ENCODE measurements around the gene SLC16A13.
"Not testable (repeated sequence)": the region's sequence is repeated elsewhere in the genome, so short reads cannot be mapped to it uniquely, and the experiment has no call there.

The SLC16A13 gene, protein sequence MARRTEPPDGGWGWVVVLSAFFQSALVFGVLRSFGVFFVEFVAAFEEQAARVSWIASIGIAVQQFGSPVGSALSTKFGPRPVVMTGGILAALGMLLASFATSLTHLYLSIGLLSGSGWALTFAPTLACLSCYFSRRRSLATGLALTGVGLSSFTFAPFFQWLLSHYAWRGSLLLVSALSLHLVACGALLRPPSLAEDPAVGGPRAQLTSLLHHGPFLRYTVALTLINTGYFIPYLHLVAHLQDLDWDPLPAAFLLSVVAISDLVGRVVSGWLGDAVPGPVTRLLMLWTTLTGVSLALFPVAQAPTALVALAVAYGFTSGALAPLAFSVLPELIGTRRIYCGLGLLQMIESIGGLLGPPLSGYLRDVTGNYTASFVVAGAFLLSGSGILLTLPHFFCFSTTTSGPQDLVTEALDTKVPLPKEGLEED

GRCh38 chr17:7035591-7036368 is at the start of gene SLC16A13:
SLC16A13 (plus strand) TSS chr17:7036015; CDS start chr17:7036383, 368 bp downstream.
- peak; percentile 65 for DNase-seq (ENCODE audit: low read depth)

DNA sequence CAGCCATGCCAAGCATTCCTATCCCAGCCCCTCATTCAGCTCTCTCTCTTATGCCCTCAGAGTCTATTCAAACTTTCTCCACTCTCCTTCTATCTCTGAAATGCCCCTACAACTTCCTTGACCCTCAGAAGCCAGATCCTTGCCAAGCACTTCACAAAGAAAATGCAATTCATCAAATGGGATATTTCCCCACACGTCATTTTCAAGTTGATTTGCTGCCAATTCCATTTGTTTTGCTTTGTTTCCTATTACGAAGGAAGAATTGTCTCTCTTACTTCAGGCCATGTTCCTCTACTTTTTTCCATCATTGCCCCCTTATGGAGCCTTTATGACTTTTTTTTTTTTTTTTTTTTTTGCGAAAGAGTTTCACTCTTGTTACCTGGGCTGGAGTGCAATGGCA is 49.1 kb upstream of the SLC16A13 start:
- DNase-seq (ENCODE audit: low read depth): no peak

- no peak for DNase-seq (ENCODE audit: low read depth)
Measured at GRCh38 chr17:6989779-6990178, 46.0 kb upstream of the SLC16A13 start.

DNA sequence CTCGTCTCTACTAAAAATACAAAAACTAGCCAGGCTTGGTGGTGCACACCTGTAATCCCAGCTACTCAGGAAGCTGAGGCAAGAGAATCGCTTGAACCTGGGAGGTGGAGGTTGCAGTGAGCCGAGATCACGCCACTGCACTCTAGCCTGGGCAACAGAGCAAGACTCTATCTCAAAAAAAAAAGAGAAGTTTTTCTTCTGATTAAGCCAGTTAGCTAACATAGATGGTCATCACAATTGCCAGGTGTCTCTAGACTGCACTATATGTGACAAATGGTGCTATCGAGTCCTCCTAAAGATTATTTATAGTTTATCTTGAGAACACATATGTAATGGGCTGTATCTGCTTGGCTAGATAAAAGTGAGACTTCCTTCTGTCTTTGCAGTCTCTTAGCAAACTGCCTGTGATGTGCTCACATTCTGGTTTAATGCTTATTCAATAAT is 42.2 kb upstream of the SLC16A13 start:
- DNase-seq (ENCODE audit: low read depth): not testable (repeated sequence)

- no peak for DNase-seq (ENCODE audit: low read depth)
Measured at GRCh38 chr17:6994118-6994598, 41.7 kb upstream of the SLC16A13 start.

DNA sequence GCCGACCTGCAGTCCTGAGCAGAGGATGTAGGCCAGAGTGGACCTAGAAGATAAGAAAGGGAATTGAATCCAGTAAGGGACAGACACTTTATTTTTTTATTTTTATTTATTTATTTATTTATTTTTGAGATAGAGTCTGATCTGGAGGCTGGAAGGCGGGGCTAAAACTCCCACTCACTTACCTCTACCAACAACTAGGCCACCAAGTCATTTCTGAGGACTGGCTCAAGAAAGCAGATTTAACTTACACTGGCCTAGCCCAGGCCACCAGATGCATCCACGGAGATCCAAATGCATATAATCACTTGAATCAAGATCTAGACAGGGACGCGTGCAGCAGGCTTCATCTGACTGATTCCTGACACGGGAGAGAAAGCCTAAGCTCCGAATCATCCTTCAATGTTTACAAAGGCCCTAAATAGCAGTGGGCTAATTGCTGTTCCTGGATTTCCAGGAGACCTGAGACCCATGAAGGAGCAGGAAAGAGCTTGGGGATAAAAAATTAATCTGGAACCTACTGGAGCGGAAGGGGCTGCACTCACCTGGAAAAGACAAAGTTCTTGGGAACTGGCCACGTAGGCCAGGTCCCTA is 41.1 kb upstream of the SLC16A13 start:
- no peak for DNase-seq (ENCODE audit: low read depth)

DNA sequence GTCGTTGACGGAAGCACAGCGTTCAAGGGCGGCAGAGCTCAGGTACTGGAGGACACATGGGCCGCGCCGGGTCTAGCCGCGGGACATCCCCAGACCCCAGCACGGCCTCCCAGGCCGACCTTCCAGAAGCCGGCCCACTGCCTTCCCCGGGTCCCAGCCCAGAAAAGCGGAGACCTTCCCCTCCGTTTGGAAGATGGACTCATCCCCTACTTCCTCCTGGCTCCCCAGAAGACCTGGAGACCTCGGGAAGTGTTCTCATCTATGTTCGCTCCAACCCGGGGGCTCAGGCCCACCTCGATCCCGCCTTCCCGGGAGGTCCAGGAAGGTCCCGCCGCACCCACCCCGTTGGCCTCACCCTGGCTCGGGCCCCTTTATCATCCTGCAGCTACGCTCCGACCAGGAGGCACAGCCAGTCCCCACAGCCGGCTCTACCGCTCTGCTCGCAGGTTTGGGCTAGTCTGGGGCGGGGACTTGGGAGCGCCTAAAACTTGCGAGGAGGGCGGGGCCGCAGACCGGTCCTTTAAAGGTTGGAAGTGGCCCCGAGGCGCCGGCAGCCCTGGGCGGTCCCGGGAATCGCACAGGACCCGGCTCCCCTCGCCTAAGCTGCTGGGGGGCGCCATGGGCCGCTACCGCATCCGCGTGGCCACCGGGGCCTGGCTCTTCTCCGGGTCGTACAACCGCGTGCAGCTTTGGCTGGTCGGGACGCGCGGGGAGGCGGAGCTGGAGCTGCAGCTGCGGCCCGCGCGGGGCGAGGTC is 40.1 kb upstream of the SLC16A13 start, which contains the start of gene ALOX12:
TSS of gene ALOX12 (plus strand) at position 550 of the 756 bp plus-strand sequence. CDS start at position 619, 69 bp downstream.
- DNase-seq (ENCODE audit: low read depth): no peak

DNA sequence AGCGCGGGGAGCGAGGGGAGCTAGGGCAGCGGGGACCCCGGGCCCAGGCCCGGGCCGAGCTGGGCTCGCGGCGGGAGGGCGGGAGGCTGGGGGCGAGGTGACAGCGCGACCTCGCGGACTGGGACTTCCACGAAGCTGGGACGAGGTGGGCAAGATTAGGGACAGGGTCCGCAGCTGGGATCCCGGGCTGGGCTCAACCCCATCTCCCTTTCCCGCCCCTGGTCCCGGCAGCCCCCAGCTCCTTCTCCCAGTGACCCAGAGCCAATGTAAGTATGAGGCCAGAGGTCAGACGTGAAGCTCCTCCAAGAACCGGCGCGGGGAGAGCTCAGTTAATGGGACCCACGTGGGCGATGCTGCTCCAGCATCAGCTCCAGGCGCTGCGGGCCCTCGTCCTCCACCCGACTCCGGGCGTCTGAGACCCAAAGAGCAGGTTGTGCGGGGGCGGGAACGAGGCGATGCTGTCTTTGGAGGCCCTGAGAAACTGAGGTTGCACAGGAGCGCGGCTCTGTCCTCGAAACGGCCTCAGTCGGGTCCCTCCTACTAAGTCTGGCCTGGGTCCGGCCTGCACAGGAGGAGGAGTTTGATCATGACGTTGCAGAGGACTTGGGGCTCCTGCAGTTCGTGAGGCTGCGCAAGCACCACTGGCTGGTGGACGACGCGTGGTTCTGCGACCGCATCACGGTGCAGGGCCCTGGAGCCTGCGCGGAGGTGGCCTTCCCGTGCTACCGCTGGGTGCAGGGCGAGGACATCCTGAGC is 39.4 kb upstream of the SLC16A13 start:
- no peak for DNase-seq (ENCODE audit: low read depth)

DNA sequence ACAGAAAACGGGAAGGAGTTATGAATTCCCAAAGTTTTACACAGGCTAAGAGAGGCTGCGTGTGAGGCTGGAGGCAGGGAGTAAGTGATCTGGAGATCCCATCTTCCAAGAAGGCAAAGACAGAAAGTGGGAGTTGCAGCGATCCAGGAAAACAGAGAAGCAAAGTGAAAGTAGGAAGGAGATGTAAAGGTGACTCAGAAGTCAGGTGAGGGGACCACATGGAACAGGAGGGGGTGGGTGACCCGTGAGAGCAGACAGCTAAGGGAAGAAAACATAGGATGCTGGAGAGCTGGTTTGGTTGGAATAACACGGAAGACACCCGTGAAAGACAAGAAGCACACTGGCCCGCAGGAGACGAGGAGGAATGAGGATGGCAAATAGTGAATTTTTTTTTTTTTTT is 38.6 kb upstream of the SLC16A13 start:
- DNase-seq (ENCODE audit: low read depth): no peak

GRCh38 chr17:6998855-6999508 is 36.8 kb upstream of the SLC16A13 start:
- no peak for DNase-seq (ENCODE audit: low read depth)

- DNase-seq (ENCODE audit: low read depth): no peak
Measured at GRCh38 chr17:7001318-7001961, 34.4 kb upstream of the SLC16A13 start.

- DNase-seq (ENCODE audit: low read depth): no peak
Measured at GRCh38 chr17:7002288-7003047, 33.3 kb upstream of the SLC16A13 start.

GRCh38 chr17:7003745-7004144 is 32.1 kb upstream of the SLC16A13 start:
- no peak for DNase-seq (ENCODE audit: low read depth)

DNA sequence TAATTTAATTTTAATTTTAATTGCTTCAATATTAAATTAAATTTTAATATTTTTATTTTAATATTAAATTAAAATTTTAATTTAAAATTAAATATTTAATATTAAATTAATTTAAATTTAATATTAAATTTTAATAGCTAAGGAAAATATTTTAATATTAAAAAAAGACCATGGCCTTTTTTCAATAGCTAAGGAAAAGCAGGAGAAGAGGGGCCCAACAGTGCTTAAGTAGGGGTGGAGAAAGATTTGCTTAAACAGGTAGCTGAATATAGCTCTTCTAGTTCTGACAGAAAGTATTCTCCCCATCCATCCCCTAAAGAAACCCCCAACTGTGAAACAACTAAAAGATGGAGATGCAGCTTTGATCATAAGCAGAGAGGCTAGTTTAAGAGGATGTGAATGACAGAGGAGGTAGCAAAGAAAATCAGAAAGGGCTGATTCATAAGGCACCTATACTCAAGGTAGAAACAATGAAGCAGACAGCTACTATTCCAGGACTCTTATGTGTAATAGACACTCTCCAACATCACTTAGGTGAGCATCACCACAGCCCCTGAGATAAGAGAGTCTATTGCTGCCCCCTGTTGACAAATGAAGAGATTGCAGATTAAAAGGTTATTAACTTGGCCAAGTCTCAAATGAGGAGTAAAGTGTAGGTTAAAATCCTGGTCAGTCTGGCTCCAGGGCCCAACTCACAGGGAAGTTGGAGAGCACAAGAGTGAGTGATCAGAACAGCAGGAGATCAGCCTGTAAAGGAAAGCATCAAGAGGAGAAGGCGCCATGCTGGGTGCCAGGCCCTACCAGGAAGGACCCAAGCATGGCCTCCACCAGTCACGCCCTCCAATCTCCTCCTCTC is 31.2 kb upstream of the SLC16A13 start:
- DNase-seq (ENCODE audit: low read depth): peak; percentile 38

GRCh38 chr17:7005716-7006115 is 30.1 kb upstream of the SLC16A13 start:
- no peak for DNase-seq (ENCODE audit: low read depth)

GRCh38 chr17:7007143-7007542 is 28.7 kb upstream of the SLC16A13 start:
- DNase-seq (ENCODE audit: low read depth): no peak

- no peak for DNase-seq (ENCODE audit: low read depth)
Measured at GRCh38 chr17:7010523-7010922, 25.3 kb upstream of the SLC16A13 start.

GRCh38 chr17:7011415-7011814 is 24.4 kb upstream of the SLC16A13 start:
- DNase-seq (ENCODE audit: low read depth): no peak
